ENCODE measurements around the gene DZANK1.
"Not testable (repeated sequence)": the region's sequence is repeated elsewhere in the genome, so short reads cannot be mapped to it uniquely, and the experiment has no call there.

The DZANK1 gene

DNA sequence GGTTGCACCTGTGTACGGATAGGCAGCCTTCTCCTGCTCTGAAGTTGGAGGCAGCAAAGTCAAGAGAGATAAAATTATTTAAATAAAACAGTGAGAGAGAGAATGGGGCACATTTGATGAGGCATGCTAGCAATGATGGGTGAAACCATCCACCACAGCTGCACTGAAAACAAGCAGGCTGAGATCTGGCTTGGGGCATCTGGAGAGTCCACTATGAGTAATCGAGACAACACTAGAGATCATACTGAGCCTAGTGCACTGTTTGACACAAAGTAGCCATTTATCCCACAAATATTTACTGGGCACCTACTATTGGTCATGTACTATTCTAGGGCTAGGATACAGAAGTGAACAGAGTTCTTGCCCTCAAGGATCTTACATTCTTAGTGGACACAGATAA is 66.4 kb downstream of the DZANK1 start:
- TF ChIP-seq, protein P1, sequence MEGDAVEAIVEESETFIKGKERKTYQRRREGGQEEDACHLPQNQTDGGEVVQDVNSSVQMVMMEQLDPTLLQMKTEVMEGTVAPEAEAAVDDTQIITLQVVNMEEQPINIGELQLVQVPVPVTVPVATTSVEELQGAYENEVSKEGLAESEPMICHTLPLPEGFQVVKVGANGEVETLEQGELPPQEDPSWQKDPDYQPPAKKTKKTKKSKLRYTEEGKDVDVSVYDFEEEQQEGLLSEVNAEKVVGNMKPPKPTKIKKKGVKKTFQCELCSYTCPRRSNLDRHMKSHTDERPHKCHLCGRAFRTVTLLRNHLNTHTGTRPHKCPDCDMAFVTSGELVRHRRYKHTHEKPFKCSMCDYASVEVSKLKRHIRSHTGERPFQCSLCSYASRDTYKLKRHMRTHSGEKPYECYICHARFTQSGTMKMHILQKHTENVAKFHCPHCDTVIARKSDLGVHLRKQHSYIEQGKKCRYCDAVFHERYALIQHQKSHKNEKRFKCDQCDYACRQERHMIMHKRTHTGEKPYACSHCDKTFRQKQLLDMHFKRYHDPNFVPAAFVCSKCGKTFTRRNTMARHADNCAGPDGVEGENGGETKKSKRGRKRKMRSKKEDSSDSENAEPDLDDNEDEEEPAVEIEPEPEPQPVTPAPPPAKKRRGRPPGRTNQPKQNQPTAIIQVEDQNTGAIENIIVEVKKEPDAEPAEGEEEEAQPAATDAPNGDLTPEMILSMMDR (IDR thresholded peaks at IDR 0.05; ENCODE audit: low read depth, low read length), result no peak
- DNase-seq (ENCODE audit: extremely low read depth, low read depth), result no peak

DNA sequence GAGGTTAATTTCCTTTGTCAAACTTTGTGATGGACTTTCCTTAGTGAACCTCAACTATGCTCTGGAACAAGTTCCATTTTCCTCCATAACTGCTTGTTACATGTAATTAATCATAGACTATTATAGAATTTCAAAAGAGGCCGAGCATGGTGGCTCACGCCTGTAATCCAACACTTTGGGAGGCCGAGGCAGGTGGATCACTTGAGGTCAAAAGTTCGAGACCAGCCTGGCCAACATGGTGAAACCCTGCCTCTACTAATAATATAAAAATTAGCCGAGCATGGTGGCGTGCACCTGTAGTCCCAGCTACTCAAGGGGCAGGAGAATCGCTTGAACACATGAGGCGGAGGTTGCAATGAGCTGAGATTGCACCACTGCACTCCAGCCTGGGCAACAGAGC is 68.1 kb downstream of the DZANK1 start:
- not testable (repeated sequence) for DNase-seq (ENCODE audit: extremely low read depth, low read depth)

DNA sequence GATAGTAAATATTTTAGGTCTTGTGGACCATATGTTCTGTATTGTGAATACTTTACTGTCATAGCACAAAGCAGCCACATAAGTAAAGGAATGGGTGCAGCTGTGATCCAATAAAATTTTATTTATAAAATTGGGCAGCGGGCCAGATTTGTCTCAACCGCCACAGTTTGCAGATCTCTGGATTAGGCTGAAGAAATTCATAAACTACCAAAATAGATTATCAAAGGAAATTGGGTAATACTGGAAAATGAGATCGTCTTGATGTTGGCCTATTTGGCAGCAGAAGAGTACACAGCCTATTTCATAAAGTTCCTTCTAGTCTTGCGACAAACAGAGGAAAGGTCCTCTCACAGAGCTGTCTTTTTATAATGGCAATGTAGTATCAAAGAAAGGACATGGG is 69.8 kb downstream of the DZANK1 start:
- DNase-seq (ENCODE audit: extremely low read depth, low read depth), result no peak
- TF ChIP-seq, protein P1 (IDR thresholded peaks at IDR 0.05; ENCODE audit: low read depth, low read length), result no peak

DNA sequence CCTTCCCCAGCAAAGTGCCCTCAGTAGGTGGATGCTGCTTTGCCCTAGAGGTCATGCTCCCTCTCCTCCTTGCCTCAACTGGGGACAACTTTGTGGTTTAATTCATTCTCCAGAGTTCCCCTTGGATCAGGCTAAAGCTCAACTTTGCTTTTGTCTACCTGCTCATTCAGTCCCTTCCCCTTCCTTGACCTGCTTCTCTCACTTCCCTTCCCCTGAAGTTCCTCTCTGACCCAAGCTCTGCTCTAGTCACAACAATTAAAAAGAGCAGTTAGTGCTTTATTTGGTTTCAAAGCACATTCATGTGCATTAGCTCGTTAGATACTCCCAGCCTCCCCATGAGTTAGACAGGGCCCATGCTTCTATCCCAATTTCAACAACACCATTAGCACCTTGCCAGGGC is 71.3 kb downstream of the DZANK1 start:
- TF ChIP-seq, protein P1 (IDR thresholded peaks at IDR 0.05; ENCODE audit: low read depth, low read length), result no peak
- no peak for DNase-seq (ENCODE audit: extremely low read depth, low read depth)

DNA sequence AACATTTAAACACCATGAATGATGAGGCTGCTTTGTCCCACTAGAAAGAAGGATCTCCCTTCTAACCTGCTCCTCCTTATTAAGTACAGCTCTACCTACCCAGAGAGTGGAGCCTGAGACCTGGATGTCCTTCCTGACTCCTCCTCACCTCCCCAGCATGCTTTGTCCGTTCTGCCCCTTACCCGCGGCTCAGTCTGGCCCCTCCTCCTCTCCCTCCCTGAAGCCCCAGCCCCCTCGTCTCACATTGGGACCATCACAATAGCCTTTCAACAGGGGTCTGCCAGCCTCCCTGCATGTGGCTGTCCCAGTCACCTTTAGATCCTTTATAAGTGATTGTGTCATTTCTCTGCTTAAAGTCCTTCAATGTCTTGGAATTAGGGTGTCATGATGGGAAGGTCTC is 72.5 kb downstream of the DZANK1 start:
- TF ChIP-seq, protein P1 (IDR thresholded peaks at IDR 0.05; ENCODE audit: low read depth, low read length), result no peak
- no peak for DNase-seq (ENCODE audit: extremely low read depth, low read depth)

DNA sequence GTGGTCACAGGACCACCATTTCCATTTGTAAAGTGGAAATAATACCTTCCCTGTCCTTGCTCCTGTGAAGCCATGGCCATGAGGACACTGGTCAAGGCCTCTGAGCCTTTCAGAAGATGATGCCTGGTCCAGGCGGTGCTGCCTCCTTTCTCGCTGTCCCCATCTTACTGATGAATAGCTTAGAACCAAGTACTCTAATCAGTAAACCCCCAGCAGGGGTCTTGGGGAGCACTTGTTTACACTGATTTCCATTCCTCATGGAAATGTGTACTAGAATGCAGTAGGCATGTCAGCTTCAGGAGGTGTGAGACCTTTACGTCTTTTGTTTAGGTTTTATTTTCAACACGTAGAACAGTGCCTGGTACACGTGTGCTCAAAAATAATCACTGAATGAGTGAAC is 75.1 kb downstream of the DZANK1 start:
- TF ChIP-seq, protein P1 (IDR thresholded peaks at IDR 0.05; ENCODE audit: low read depth, low read length), result no peak
- no peak for DNase-seq (ENCODE audit: extremely low read depth, low read depth)

DNA sequence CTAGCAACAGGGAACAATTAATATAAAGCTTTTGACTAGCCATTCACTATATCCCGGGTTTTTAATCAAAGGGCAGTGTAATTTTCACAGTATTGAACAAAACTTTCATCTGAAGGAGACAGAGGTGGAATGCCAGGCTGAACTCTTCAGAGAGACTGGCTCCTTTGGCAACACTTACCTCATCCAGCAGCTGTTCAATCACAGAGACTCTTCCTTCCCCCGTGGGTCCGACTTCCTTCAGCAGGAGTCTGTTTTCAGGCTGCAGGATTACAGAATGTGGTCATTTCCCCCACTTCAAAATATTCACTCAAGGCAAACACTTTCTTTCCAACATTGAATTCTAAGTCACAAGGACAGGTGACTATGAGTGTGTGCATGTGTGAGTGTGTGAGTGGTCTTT is 76.6 kb downstream of the DZANK1 start:
- TF ChIP-seq, protein P1 (IDR thresholded peaks at IDR 0.05; ENCODE audit: low read depth, low read length), result no peak
- no peak for DNase-seq (ENCODE audit: extremely low read depth, low read depth)

DNA sequence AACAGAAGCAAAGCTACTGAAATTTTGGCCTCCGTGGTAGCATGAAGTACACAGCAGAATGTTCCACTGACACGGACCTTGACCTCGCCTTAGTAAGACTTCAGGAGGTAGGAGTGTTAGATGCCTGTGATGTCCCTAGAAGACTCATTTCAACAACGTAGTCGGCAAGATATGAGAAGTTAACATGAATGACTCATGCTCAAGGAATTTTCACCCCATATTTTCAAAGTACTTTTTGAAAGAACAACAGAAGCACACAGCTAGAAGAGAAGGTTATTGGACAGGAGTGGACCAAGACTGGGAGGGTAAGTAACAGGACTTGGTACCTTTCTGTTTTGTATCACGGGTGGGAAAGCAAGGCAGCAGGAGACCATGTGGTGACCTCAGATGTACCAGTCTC is 78.0 kb downstream of the DZANK1 start:
- DNase-seq (ENCODE audit: extremely low read depth, low read depth), result no peak
- TF ChIP-seq, protein P1 (IDR thresholded peaks at IDR 0.05; ENCODE audit: low read depth, low read length), result no peak

Measured in AG09319 (cell line).